Measurements from ENCODE around the gene LRRC59. TPM values are rescaled to one million over a fixed set of nuclear protein-coding genes. Genes with fewer than 3 reads are reported as not detected.
"Not testable (repeated sequence)": the region's sequence is repeated elsewhere in the genome, so short reads cannot be mapped to it uniquely, and the experiment has no call there.

The LRRC59 gene
- 250 and 251 TPM in 2 replicates for total RNA-seq (2014; rRNA removed; shearing (Covaris generic); ENCODE audit: low replicate concordance)

- in situ Hi-C loops (cut with HindIII; ENCODE audit: low pct_unique_long_range_greater_than_20kb, low sequenced_read_pairs), result no loop called here
- peak; percentile 80 for DNase-seq (ENCODE audit: low read depth)
These were observed at the start of gene LRRC59 for GRCh38 chr17:50397111-50397918. Gene LRRC59 (minus strand): TSS chr17:50397523. CDS start chr17:50397317, 206 bp downstream.

GRCh38 chr17:50445730-50446325 lies 48.5 kb upstream of the LRRC59 start:
- in situ Hi-C loops (cut with HindIII; ENCODE audit: low pct_unique_long_range_greater_than_20kb, low sequenced_read_pairs), result no loop called here

GRCh38 chr17:50444841-50445715 lies 47.8 kb upstream of the LRRC59 start:
- in situ Hi-C loops (cut with HindIII; ENCODE audit: low pct_unique_long_range_greater_than_20kb, low sequenced_read_pairs), result no loop called here

More at GRCh38 chr17:50445730-50446325, 48.5 kb upstream of the LRRC59 start:
- no peak for DNase-seq (ENCODE audit: low read depth)

GRCh38 chr17:50443505-50443974 lies 46.2 kb upstream of the LRRC59 start:
- in situ Hi-C loops (cut with HindIII; ENCODE audit: low pct_unique_long_range_greater_than_20kb, low sequenced_read_pairs), result no loop called here
- DNase-seq (ENCODE audit: low read depth), result no peak

More at GRCh38 chr17:50444841-50445715, 47.8 kb upstream of the LRRC59 start:
- DNase-seq (ENCODE audit: low read depth), result no peak

GRCh38 chr17:50440838-50441829 lies 43.8 kb upstream of the LRRC59 start:
- no peak for DNase-seq (ENCODE audit: low read depth)
- in situ Hi-C loops (cut with HindIII; ENCODE audit: low pct_unique_long_range_greater_than_20kb, low sequenced_read_pairs), result no loop called here

GRCh38 chr17:50440172-50440837 lies 43.0 kb upstream of the LRRC59 start:
- no peak for DNase-seq (ENCODE audit: low read depth)
- in situ Hi-C loops (cut with HindIII; ENCODE audit: low pct_unique_long_range_greater_than_20kb, low sequenced_read_pairs), result no loop called here

- DNase-seq (ENCODE audit: low read depth), result no peak
- in situ Hi-C loops (cut with HindIII; ENCODE audit: low pct_unique_long_range_greater_than_20kb, low sequenced_read_pairs), result no loop called here
These were observed 41.7 kb upstream of the LRRC59 start for GRCh38 chr17:50439008-50439407.

GRCh38 chr17:50437409-50437808 lies 40.1 kb upstream of the LRRC59 start:
- in situ Hi-C loops (cut with HindIII; ENCODE audit: low pct_unique_long_range_greater_than_20kb, low sequenced_read_pairs), result no loop called here
- no peak for DNase-seq (ENCODE audit: low read depth)

- peak; percentile 50 for DNase-seq (ENCODE audit: low read depth)
- in situ Hi-C loops (cut with HindIII; ENCODE audit: low pct_unique_long_range_greater_than_20kb, low sequenced_read_pairs), result no loop called here
These were observed 34.9 kb upstream of the LRRC59 start for GRCh38 chr17:50432125-50432762.

GRCh38 chr17:50430821-50431618 lies 33.7 kb upstream of the LRRC59 start:
- no peak for DNase-seq (ENCODE audit: low read depth)
- in situ Hi-C loops (cut with HindIII; ENCODE audit: low pct_unique_long_range_greater_than_20kb, low sequenced_read_pairs), result no loop called here

GRCh38 chr17:50429793-50430192 lies 32.5 kb upstream of the LRRC59 start:
- in situ Hi-C loops (cut with HindIII; ENCODE audit: low pct_unique_long_range_greater_than_20kb, low sequenced_read_pairs), result no loop called here
- DNase-seq (ENCODE audit: low read depth), result no peak

GRCh38 chr17:50428831-50429424 lies 31.6 kb upstream of the LRRC59 start:
- in situ Hi-C loops (cut with HindIII; ENCODE audit: low pct_unique_long_range_greater_than_20kb, low sequenced_read_pairs), result no loop called here
- DNase-seq (ENCODE audit: low read depth), result no peak

- in situ Hi-C loops (cut with HindIII; ENCODE audit: low pct_unique_long_range_greater_than_20kb, low sequenced_read_pairs); DNase-seq (ENCODE audit: low read depth): not testable (repeated sequence)
These were observed 30.8 kb upstream of the LRRC59 start for GRCh38 chr17:50428126-50428525.

- in situ Hi-C loops (cut with HindIII; ENCODE audit: low pct_unique_long_range_greater_than_20kb, low sequenced_read_pairs), result no loop called here
- DNase-seq (ENCODE audit: low read depth), result peak; percentile 49
These were observed 29.8 kb upstream of the LRRC59 start for GRCh38 chr17:50426814-50427787.

- in situ Hi-C loops (cut with HindIII; ENCODE audit: low pct_unique_long_range_greater_than_20kb, low sequenced_read_pairs), result no loop called here
- no peak for DNase-seq (ENCODE audit: low read depth)
These were observed 29.1 kb upstream of the LRRC59 start for GRCh38 chr17:50426472-50426782.

All from Caki2 (cell line).